T follicular helper cell (primary cell): ENCODE data around the gene GARIN3.
"Not testable (repeated sequence)": the region's sequence is repeated elsewhere in the genome, so short reads cannot be mapped to it uniquely, and the experiment has no call there.

Experiments
- DNase-seq: peaks from one replicate; pipeline ENCODE4 v3.0.0-alpha.2; 2020; ENCODE audit warnings: low read depth

GARIN3 gene

GRCh38 chr5:157185122-157185521, 19.1 kb upstream of the GARIN3 start:
- DNase-seq: not testable (repeated sequence)

- DNase-seq: no peak
These were observed 18.1 kb upstream of the GARIN3 start for GRCh38 chr5:157184117-157184670.

- DNase-seq: no peak
These were observed 16.2 kb upstream of the GARIN3 start for GRCh38 chr5:157182143-157182757.

- peak; percentile 23 for DNase-seq
These were observed 14.6 kb upstream of the GARIN3 start, which contains the start of gene ITK for GRCh38 chr5:157180374-157181264. ITK (plus strand) TSS chr5:157180840; CDS start chr5:157180978, 138 bp downstream.

GRCh38 chr5:157178966-157179365, 12.9 kb upstream of the GARIN3 start:
- no peak for DNase-seq

GRCh38 chr5:157177953-157178352, 11.9 kb upstream of the GARIN3 start:
- no peak for DNase-seq

GRCh38 chr5:157175071-157175612, 9.1 kb upstream of the GARIN3 start:
- DNase-seq: no peak

GRCh38 chr5:157172403-157172802, 6.3 kb upstream of the GARIN3 start:
- peak; percentile 53 for DNase-seq

GRCh38 chr5:157168286-157168685, 2.2 kb upstream of the GARIN3 start:
- no peak for DNase-seq

GRCh38 chr5:157167214-157167621, 1.2 kb upstream of the GARIN3 start:
- DNase-seq: no peak

GRCh38 chr5:157165668-157166067, 396 bp downstream of the GARIN3 start:
- no peak for DNase-seq

- DNase-seq: no peak
These were observed 803 bp downstream of the GARIN3 start for GRCh38 chr5:157165261-157165660.

- DNase-seq: no peak
These were observed 1.5 kb downstream of the GARIN3 start for GRCh38 chr5:157164521-157164920.

- DNase-seq: no peak
These were observed 3.0 kb downstream of the GARIN3 start for GRCh38 chr5:157162919-157163510.

GRCh38 chr5:157161996-157162395, 4.1 kb downstream of the GARIN3 start:
- no peak for DNase-seq

- peak; percentile 27 for DNase-seq
These were observed 6.1 kb downstream of the GARIN3 start for GRCh38 chr5:157160001-157160400.

GRCh38 chr5:157159209-157159751, 6.8 kb downstream of the GARIN3 start:
- DNase-seq: peak; percentile 29

GRCh38 chr5:157157293-157157891, 8.7 kb downstream of the GARIN3 start:
- no peak for DNase-seq

- DNase-seq: no peak
These were observed 10.8 kb downstream of the GARIN3 start for GRCh38 chr5:157155297-157155696.

GRCh38 chr5:157150995-157151394, 15.1 kb downstream of the GARIN3 start:
- no peak for DNase-seq
